Hematopoietic multipotent progenitor cell treated with erythropoietin and hydrocortisone succinate and interleukin-3 and kit ligand, for 15 days (in vitro differentiated cells): Measurements from ENCODE around the gene SPRED3.
A peak's percentile ranks its signal among the peaks of the same experiment; 100 is the strongest.
"Not testable (repeated sequence)": the region's sequence is repeated elsewhere in the genome, so short reads cannot be mapped to it uniquely, and the experiment has no call there.

Experiments
- DNase-seq: peaks from one replicate; pipeline ENCODE4 v3.0.0-alpha.2; 2015; ENCODE audit warnings: low spot score

The SPRED3 gene

GRCh38 chr19:38391911-38392464, 3.5 kb downstream of the SPRED3 start:
- DNase-seq, result no peak

GRCh38 chr19:38392707-38393308, 4.3 kb downstream of the SPRED3 start:
- DNase-seq, result no peak

GRCh38 chr19:38394488-38394887, 6.0 kb downstream of the SPRED3 start:
- DNase-seq, result no peak

DNA sequence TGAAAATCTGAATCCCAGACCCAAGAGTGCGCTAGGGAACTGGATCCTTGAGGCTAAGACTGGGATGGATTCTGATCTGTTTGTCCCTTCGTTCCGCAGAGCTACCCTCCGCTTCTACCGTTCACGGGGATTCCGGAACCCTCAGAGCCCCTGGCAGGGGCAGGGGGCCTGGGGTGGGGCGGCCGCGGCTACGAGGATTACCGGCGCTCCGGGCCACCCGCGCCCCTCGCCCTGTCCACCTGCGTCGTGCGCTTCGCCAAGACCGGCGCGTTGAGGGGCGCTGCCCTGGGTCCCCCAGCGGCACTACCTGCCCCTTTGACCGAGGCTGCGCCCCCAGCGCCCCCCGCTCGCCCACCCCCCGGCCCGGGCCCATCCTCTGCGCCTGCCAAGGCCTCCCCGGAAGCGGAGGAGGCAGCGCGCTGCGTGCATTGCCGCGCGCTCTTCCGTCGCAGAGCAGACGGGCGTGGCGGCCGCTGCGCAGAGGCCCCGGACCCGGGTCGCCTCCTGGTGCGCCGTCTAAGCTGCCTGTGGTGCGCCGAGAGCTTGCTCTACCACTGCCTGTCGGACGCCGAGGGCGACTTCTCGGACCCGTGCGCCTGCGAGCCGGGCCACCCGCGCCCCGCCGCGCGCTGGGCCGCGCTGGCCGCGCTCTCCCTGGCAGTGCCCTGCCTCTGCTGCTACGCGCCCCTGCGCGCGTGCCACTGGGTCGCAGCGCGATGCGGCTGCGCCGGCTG, 7.1 kb downstream of the SPRED3 start:
- no peak for DNase-seq

DNA sequence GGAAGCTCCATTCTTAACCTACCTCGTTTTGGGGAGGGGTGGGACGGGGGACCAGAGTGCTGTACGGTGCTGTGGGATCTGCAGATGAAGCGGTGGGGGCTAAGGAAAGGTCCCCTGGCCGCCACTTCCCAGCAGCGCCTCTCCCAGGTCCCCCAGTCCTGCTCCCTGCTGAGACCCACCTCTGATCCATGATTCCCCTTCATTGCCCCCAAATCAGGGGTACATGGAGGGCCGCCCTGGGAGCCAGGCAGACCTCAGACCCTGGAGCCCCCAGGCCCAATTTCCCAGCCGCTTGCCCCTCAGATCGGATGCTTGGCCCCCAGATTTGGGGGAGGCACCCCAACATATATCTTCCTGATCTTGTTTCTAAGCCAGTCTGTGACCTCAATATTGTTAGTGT, 10.6 kb downstream of the SPRED3 start:
- no peak for DNase-seq

DNA sequence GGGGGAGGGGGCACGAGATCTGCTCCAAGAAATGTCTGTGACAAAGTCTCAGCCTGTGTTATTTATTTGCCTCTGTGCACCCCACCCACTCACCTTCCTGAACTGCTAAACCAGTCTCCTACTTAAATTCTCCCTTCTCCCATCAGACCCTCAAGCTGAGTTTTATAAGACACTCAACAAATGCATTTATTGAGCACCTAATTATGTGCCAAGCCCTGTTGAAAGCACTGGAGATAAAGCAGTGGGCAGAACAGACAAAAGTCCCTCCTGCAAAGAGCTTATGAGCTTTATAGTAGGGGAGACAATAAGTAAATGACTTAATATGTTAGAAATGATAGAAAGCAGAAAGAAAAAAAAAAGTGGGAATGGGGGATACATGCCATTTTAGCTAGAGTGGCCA, 11.0 kb downstream of the SPRED3 start:
- no peak for DNase-seq

DNA sequence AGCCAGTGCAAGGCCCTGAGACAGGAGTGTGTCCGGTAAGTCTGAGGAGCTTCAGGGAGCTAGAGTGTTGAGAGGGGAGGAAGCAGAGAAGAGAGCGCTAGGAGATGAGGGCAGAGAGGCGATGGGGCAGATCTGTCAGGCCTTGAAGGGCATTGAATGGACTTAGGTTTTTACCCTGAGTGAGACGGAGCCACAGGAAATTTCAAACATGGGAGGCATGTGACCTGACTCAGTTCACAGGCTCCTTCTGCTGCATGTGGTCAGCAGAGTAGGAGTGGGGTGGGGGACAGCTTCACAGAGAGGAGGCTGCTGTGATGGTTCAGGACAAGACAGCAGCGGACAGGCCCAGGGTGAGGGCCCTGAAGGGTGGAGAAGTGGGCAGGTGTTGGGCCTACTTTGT, 11.9 kb downstream of the SPRED3 start:
- no peak for DNase-seq

- no peak for DNase-seq
Observed at GRCh38 chr19:38401148-38401547, 12.7 kb downstream of the SPRED3 start.

GRCh38 chr19:38402623-38402966, 14.1 kb downstream of the SPRED3 start:
- no peak for DNase-seq

DNA sequence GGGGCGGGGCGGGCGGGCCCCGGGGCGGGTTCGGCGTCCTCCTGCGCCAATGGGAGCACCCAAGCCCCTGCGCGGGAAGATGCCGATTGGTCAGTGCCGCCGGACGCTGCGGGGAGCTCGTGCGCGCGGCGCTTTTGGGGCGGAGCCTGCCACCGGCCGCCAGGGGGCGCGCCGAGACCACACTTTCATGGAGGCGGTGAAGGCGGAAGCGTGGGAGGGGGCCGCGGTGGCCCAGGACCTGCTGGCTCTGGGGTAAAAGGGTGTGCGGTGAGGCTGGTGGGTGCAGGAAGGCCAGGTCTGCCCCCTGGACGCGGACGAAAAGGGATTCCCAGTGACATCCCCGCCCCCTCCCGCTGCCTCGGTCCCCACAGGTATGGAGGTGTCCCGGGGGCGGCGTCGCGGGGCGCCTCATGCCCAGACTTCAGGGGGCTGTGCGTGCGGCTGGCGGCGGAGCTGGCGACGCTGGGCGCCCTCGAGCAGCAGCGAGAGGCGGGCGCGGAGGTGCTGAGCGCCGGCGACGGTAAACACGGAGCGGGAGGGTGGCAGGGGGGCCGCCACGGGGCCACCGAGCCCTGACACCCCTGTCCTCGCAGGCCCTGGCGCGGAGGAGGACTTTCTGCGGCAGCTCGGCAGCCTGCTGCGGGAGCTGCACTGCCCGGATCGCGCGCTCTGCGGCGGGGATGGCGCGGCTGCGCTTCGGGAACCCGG, 14.6 kb downstream of the SPRED3 start, which contains the start of gene FAM98C:
Gene FAM98C, plus strand, starts transcription at position 127 of the 708 bp plus-strand sequence. Its CDS starts 61 bp downstream, at position 188.
- peak; percentile 97 for DNase-seq

- no peak for DNase-seq
Observed at GRCh38 chr19:38404858-38405257, 16.4 kb downstream of the SPRED3 start.

- no peak for DNase-seq
Observed at GRCh38 chr19:38405276-38405675, 16.8 kb downstream of the SPRED3 start.

DNA sequence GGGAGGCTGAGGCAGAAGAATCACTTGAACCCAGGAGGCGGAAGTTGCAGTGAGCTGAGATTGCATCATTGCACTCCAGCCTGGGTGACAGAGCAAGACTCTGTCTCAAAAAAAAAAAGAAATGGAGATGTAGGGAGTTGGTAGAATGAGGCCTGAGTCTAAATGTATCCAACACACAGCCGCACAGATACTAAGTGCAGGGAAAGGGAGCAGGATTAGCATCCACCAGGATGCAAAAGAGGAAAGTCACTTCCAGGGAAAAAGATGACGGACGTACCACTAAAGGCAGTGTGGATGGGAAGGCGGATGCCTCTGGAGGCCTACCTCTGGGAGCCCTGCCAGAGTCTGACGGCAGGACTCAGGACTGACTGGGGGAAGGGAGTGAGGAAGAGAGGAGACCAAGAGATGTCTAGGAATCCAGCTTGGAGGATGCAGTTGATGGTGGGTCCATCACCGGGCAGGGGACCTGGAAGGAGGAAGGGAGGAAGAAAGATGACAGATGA, 21.2 kb downstream of the SPRED3 start:
- DNase-seq, result no peak

DNA sequence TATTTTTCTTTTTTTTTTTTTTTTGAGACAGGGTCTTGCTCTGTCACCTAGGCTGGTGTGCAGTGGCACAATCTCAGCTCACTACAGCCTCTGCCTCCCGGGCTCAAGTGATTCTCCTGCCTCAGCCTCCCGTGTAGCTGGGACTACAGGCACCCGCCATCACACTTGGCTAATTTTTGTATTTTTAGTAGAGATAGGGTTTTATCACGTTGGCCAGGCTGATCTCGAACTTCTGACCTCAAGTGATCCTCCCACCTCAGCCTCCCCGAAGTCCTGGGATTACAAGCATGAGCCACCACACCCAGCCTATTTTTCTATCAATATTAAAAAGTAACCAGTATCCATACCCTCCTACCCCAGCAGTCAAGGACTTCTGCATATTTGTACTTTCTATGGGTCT, 21.9 kb downstream of the SPRED3 start:
- not testable (repeated sequence) for DNase-seq

DNA sequence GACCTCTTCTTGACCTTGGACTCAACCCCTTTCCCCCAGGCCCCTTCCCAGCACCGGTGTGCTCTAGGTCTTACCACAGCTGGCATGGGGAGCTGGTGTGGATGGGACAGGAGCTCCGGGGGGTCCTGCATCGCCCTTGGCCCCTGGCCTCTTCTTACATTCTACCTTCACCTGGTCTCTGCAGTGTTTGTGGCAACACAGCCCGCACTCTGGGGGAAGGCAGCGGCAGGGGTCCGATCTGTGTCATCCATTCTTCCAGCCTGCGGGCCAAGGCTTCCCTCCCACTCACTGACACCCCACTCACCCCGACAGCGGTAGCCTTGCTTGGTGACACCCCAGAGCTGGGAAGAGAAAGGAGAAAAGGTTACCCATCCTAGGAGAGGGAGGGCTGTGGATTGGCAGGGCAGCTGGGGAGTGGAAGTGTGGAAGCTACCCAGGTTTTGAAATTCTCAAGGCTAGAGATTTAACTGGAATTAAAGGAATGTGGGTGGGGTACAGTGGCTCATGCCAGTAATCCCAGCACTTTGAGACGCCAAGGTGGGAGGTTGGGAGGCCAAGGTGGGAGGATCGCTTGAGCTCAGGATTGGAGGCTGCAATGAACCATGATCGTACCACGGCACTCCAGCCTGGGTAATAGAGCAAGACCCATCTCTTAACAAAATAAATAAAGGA, 22.7 kb downstream of the SPRED3 start:
- no peak for DNase-seq

DNA sequence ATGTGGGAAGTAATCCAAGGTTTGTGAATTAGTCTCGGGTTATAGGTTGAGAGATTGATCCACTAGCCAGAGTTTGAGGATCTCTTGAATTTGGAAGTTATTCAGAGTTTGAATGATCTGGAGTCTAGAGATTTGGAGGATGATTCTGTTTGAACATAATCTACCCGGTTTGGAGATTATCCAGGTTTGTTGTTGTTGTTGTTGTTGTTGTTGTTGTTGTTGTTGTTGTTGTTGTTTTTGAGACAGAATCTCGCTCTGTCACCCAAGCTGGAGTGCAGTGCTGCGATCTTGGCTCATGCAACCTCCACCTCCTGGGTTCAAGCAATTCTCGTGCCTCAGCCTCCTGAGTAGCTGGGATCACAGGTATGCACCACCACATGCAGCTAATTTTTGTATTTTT, 23.4 kb downstream of the SPRED3 start:
- DNase-seq, result not testable (repeated sequence)

GRCh38 chr19:38412491-38412890, 24.0 kb downstream of the SPRED3 start:
- no peak for DNase-seq

- DNase-seq, result no peak
Observed at GRCh38 chr19:38412961-38413360, 24.5 kb downstream of the SPRED3 start.

GRCh38 chr19:38413416-38413815, 24.9 kb downstream of the SPRED3 start:
- no peak for DNase-seq

GRCh38 chr19:38417146-38417543, 28.6 kb downstream of the SPRED3 start:
- no peak for DNase-seq

DNA sequence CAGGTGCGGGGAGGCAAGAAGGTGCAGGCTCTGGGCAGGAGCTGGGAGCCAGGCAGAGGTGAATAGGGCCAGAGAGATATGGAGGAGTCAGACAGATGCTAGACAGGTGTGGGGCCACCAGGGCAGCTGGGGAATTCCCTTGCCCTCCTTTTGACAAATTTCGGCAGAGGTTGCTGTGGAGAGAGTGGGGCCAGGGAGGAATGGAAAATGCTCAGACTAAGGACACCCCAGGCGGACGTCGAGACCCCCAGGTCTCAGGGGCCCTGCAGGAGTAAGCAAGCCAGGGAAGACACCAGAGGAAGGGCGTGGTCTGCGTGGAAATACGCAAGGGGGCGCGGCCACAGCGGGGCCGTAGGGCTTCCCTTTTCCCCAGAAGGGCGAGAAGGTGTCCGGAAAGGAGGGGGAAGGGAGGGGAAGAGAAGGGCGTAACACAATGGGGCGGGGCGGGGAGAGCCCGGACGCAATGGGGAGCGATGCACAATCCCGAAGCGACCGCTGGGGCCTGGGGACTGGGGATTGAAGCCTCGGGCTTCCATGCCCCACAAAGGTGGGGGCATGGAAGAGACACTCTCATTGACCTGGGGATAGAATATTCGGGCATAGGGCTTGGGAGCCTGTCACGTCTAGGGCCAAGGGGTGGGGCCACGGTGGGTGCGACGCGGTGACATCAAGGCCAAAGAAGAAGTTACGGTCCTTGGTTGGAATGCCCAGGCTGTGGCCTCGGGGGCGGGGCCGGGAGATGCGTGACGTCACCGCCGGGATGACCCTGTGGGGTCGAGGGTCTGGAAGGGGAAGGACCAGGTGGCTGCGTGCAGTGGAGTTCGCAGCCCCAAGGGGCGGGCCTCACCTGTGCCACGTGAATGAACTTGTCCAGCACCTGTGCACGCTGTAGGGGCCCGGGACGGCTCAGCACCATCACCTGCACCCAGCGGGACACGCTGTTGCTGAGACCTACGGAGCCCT, 29.3 kb downstream of the SPRED3 start:
- DNase-seq, result peak; percentile 15
